Testis (tissue), 2 donors: ENCODE results near the gene RUNX1.

Source experiments
- CTCF ChIP-seq, 3 experiments: fragments of 450-650 bp in 2 of 3; fragments of 200-600 bp in 1 of 3; sonication (generic) in 1 of 3; IDR thresholded peaks; one replicate each; pipeline ENCODE4 v1.5.1; 2016 to 2019; ENCODE audit warnings: antibody characterized with exemption in 3 of 3, mild to moderate bottlenecking in 2 of 3, moderate library complexity in 1 of 3
- POLR2A ChIP-seq: fragments of 450-650 bp; IDR thresholded peaks from one replicate; pipeline ENCODE4 v1.6.1; 2017; ENCODE audit warnings: antibody characterized with exemption, mild to moderate bottlenecking, moderate library complexity

- TF ChIP-seq CTCF (IDR thresholded peaks at IDR 0.05) (no peak), POLR2A (no peak)
These were observed 280.8 kb downstream of the RUNX1 start for GRCh38 chr21:34768326-34768725.
